Tibial nerve (tissue), 4 donors: ENCODE measurements around the gene ATP11A. TPM values are rescaled to one million over a fixed set of nuclear protein-coding genes. Genes with fewer than 3 reads are reported as not detected.

Source experiments
- DNase-seq, 2 donors: peaks; one replicate each; pipeline ENCODE4 v3.0.0-alpha.2; 2019; ENCODE audit warnings: low spot score in 2 of 2
- H3K27ac ChIP-seq, 4 donors: fragments of 200-600 bp; sonication (generic) in 3 of 4; one replicate each; pipeline ENCODE4 v1.5.1; 2017 to 2019; ENCODE audit warnings: mild to moderate bottlenecking in 1 of 4
- H3K27me3 ChIP-seq, 2 donors: fragments of 200-600 bp; sonication (generic) in 1 of 2; one replicate each; pipeline versions ENCODE4 v1.5.1 to v1.6.0; 2017 to 2019
- H3K36me3 ChIP-seq, 3 donors: fragments of 200-600 bp; sonication (generic); one replicate each; pipeline ENCODE4 v1.5.1; 2018 to 2019
- H3K4me1 ChIP-seq, 4 donors: fragments of 200-600 bp; sonication (generic) in 3 of 4; one replicate each; pipeline ENCODE4 v1.5.1; 2017 to 2019
- H3K4me3 ChIP-seq, 4 donors: fragments of 200-600 bp; sonication (generic) in 3 of 4; one replicate each; pipeline ENCODE4 v1.5.1; 2017 to 2019; ENCODE audit warnings: mild to moderate bottlenecking in 1 of 4, moderate library complexity in 1 of 4
- H3K9me3 ChIP-seq, 4 donors: fragments of 200-600 bp; sonication (generic) in 3 of 4; one replicate each; pipeline ENCODE4 v1.5.1; 2017 to 2019
- CTCF ChIP-seq, 5 experiments: fragments of 200-600 bp in 3 of 5; fragments of 450-650 bp in 2 of 5; sonication (generic) in 3 of 5; IDR thresholded peaks; one replicate each; pipeline ENCODE4 v1.5.1; 2016 to 2019; ENCODE audit warnings: antibody characterized with exemption in 5 of 5, mild to moderate bottlenecking in 3 of 5, moderate library complexity in 2 of 5
- EP300 ChIP-seq, 2 donors: sonication (generic); formaldehyde crosslinking; IDR thresholded peaks; one replicate each; pipeline ENCODE4 v1.6.1; 2017; ENCODE audit warnings: antibody characterized with exemption in 2 of 2, mild to moderate bottlenecking in 1 of 2
- POLR2A ChIP-seq, 2 donors: fragments of 450-650 bp; IDR thresholded peaks; one replicate each; pipeline ENCODE4 v1.6.1; 2017; ENCODE audit warnings: antibody characterized with exemption in 2 of 2, mild to moderate bottlenecking in 2 of 2, moderate library complexity in 2 of 2
- WGBS, 2 donors: methylation state at CpG; one replicate each; pipeline ENCODE4 v1.1.5; 2018; 5-methylcytosine and 5-hydroxymethylcytosine counted together
- total RNA-seq, 4 donors: library from RNA; depleted of rRNA; stranded (reverse); fragments of >200 nt; gene quantifications; one replicate each; pipeline ENCODE4 v1.1.0, GENCODE V29; 2016

The ATP11A gene
- total RNA-seq, 4 donors from 2014 or later: 24.7 to 61.5 (median 35.0) TPM

GRCh38 chr13:112893570-112894422, 204.0 kb downstream of the ATP11A start:
- Histone ChIP-seq H3K9me3 (no peaks in the 10 kb centered on the region), H3K27me3 (peaks cover 0 to 67% of the 10 kb centered on the region in 2 donors), H3K4me1 (peaks cover 0 to 30% (median 15%) of the 10 kb centered on the region in 4 donors), H3K36me3 (no peaks in the 10 kb centered on the region), H3K27ac (no peak overlapping the region), H3K4me3 (peak overlapping the region in 3 of 4 donors; percentile 25 to 53 (median 32))
- no peak for DNase-seq
- WGBS, 2 donors: 4 to 18% methylated on average over 6 to 14 of the region's 51 CpGs
- no peak for TF ChIP-seq EP300 (IDR thresholded peaks at IDR 0.05)
- TF ChIP-seq POLR2A (IDR thresholded peaks at IDR 0.05): no peak
- TF ChIP-seq CTCF (IDR thresholded peaks at IDR 0.05): no peak

GRCh38 chr13:112894423-112894672, 204.5 kb downstream of the ATP11A start:
- no peak overlapping the region for H3K27ac ChIP-seq
- DNase-seq: no peak
- no peaks in the 10 kb centered on the region for H3K36me3 ChIP-seq
- H3K27me3 ChIP-seq: peaks cover 0 to 72% of the 10 kb centered on the region in 2 donors
- TF ChIP-seq CTCF (IDR thresholded peaks at IDR 0.05) (no peak), EP300 (IDR thresholded peaks at IDR 0.05) (no peak), POLR2A (IDR thresholded peaks at IDR 0.05) (no peak)
- H3K4me1 ChIP-seq: peaks cover 0 to 30% (median 15%) of the 10 kb centered on the region in 4 donors
- H3K4me3 ChIP-seq: peak overlapping the region in 3 of 4 donors; percentile 25 to 53 (median 32)
- 0 to 1% methylated on average over 12 to 32 of the region's 34 CpGs for WGBS, 2 donors
- no peaks in the 10 kb centered on the region for H3K9me3 ChIP-seq

- peaks cover 0 to 30% (median 15%) of the 10 kb centered on the region in 4 donors for H3K4me1 ChIP-seq
- peaks cover 0 to 77% of the 10 kb centered on the region in 2 donors for H3K27me3 ChIP-seq
- no peaks in the 10 kb centered on the region for H3K36me3 ChIP-seq
- H3K4me3 ChIP-seq: peak overlapping the region in 3 of 4 donors; percentile 25 to 53 (median 32)
- no peak for DNase-seq
- no peak overlapping the region for H3K27ac ChIP-seq
- no peaks in the 10 kb centered on the region for H3K9me3 ChIP-seq
- WGBS, 2 donors: 6% methylated on average over 16 to 23 of the region's 36 CpGs
- TF ChIP-seq POLR2A (IDR thresholded peaks at IDR 0.05): no peak
- TF ChIP-seq CTCF (IDR thresholded peaks at IDR 0.05): no peak
- TF ChIP-seq EP300 (IDR thresholded peaks at IDR 0.05): no peak
Observed at GRCh38 chr13:112894673-112895481, 205.0 kb downstream of the ATP11A start.

- no peak overlapping the region for H3K27ac ChIP-seq
- H3K4me3 ChIP-seq: no peak overlapping the region
- TF ChIP-seq CTCF (IDR thresholded peaks at IDR 0.05) (no peak), EP300 (IDR thresholded peaks at IDR 0.05) (no peak)
- 39 to 59% methylated on average over 15 to 23 of the region's 29 CpGs for WGBS, 2 donors
- no peaks in the 10 kb centered on the region for H3K9me3 ChIP-seq
- H3K4me1 ChIP-seq: peaks cover 0 to 30% (median 15%) of the 10 kb centered on the region in 4 donors
- H3K27me3 ChIP-seq: peaks cover 0 to 81% of the 10 kb centered on the region in 2 donors
- H3K36me3 ChIP-seq: no peaks in the 10 kb centered on the region
- no peak for DNase-seq
Observed at GRCh38 chr13:112895521-112896465, 206.0 kb downstream of the ATP11A start.
